NCI-H128 (cell line): ENCODE results near the gene EVC.
"Not testable (repeated sequence)": the region's sequence is repeated elsewhere in the genome, so short reads cannot be mapped to it uniquely, and the experiment has no call there.

Source experiments
- DNase-seq: peaks from one replicate; lab custom pipeline; 2025; ENCODE audit not compliant: unreplicated experiment; lab: John Stamatoyannopoulos, UW

EVC gene

GRCh38 chr4:5839332-5839731 is 128.3 kb downstream of the EVC start:
- no peak for DNase-seq

GRCh38 chr4:5839751-5840674 is 129.0 kb downstream of the EVC start:
- no peak for DNase-seq

- no peak for DNase-seq
Observed at GRCh38 chr4:5842456-5842855, 131.5 kb downstream of the EVC start.

GRCh38 chr4:5843573-5844530 is 132.9 kb downstream of the EVC start:
- no peak for DNase-seq

GRCh38 chr4:5845035-5845905 is 134.3 kb downstream of the EVC start:
- DNase-seq, result no peak

GRCh38 chr4:5851637-5852301 is 140.8 kb downstream of the EVC start:
- DNase-seq, result no peak

- DNase-seq, result no peak
Observed at GRCh38 chr4:5852523-5853202, 141.7 kb downstream of the EVC start.

- no peak for DNase-seq
Observed at GRCh38 chr4:5854929-5855328, 143.9 kb downstream of the EVC start.

- not testable (repeated sequence) for DNase-seq
Observed at GRCh38 chr4:5856362-5856761, 145.4 kb downstream of the EVC start.

- no peak for DNase-seq
Observed at GRCh38 chr4:5857199-5857598, 146.2 kb downstream of the EVC start.

- DNase-seq, result no peak
Observed at GRCh38 chr4:5858020-5858769, 147.2 kb downstream of the EVC start.

- DNase-seq, result no peak
Observed at GRCh38 chr4:5863461-5864113, 152.6 kb downstream of the EVC start.
